AG04449 (cell line): ENCODE results near the gene CAPN11.
"Not testable (repeated sequence)": the region's sequence is repeated elsewhere in the genome, so short reads cannot be mapped to it uniquely, and the experiment has no call there.

ENCODE experiments used
- CTCF ChIA-PET: fragments of 350-600 bp; formaldehyde crosslinking; extraction: SDS; loops from one replicate; lab custom pipeline; 2021; ENCODE audit warnings: antibody characterized with exemption; lab: Yijun Ruan, JAX
- POLR2A ChIA-PET: fragments of 400-600, 350-600 bp; formaldehyde crosslinking; extraction: SDS; loops from one replicate; lab custom pipeline; 2020; ENCODE audit warnings: antibody characterized with exemption, inconsistent platforms; lab: Yijun Ruan, JAX
- DNase-seq: peaks from one replicate; pipeline ENCODE4 v3.0.0-alpha.2; 2010; ENCODE audit warnings: low read depth, low spot score
- H3K4me3 ChIP-seq: 2 replicates; pipeline ENCODE4 v1.5.1; 2011; ENCODE audit warnings: low read depth, mild to moderate bottlenecking, control low read depth, low read length
- TF ChIP-seq, protein P1 (sequence below): IDR thresholded peaks from one replicate; pipeline ENCODE4 v1.5.1; 2011; ENCODE audit warnings: mild to moderate bottlenecking, moderate library complexity, low read length, control low read depth, inconsistent platforms; ENCODE audit not compliant: insufficient read depth; ENCODE audit errors: missing control alignments

Gene CAPN11

DNA sequence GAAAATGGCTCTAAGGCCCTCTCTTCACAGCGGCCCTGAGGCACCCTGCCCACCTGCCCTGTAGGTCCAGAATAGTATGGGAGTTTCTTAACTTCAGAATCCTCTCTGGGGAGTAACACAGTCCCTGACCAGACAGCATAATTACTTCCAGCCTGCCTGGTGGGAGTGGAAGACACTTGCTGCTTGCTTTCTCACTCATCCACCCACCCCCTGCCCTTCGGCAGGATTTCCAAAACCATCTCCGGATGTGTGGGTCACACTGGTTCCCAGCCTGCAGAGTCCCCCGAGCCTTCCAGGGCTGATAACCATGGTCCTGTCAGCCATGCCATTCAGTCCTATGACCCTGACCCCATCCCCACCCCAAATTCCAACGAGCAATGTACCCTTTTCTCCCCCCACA lies 70.2 kb downstream of the CAPN11 start:
- ChIA-PET POLR2A (no interaction called here), CTCF (interaction anchor here (0.6 to 8.2 kb wide), 4 partner anchors 7 to 129 kb away, joined by 3 to 175 read pairs (median 4); no protein-coding TSS in a partner anchor)
- TF ChIP-seq, protein P1, sequence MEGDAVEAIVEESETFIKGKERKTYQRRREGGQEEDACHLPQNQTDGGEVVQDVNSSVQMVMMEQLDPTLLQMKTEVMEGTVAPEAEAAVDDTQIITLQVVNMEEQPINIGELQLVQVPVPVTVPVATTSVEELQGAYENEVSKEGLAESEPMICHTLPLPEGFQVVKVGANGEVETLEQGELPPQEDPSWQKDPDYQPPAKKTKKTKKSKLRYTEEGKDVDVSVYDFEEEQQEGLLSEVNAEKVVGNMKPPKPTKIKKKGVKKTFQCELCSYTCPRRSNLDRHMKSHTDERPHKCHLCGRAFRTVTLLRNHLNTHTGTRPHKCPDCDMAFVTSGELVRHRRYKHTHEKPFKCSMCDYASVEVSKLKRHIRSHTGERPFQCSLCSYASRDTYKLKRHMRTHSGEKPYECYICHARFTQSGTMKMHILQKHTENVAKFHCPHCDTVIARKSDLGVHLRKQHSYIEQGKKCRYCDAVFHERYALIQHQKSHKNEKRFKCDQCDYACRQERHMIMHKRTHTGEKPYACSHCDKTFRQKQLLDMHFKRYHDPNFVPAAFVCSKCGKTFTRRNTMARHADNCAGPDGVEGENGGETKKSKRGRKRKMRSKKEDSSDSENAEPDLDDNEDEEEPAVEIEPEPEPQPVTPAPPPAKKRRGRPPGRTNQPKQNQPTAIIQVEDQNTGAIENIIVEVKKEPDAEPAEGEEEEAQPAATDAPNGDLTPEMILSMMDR = no peak
- no peak overlapping the region for H3K4me3 ChIP-seq
- no peak for DNase-seq

DNA sequence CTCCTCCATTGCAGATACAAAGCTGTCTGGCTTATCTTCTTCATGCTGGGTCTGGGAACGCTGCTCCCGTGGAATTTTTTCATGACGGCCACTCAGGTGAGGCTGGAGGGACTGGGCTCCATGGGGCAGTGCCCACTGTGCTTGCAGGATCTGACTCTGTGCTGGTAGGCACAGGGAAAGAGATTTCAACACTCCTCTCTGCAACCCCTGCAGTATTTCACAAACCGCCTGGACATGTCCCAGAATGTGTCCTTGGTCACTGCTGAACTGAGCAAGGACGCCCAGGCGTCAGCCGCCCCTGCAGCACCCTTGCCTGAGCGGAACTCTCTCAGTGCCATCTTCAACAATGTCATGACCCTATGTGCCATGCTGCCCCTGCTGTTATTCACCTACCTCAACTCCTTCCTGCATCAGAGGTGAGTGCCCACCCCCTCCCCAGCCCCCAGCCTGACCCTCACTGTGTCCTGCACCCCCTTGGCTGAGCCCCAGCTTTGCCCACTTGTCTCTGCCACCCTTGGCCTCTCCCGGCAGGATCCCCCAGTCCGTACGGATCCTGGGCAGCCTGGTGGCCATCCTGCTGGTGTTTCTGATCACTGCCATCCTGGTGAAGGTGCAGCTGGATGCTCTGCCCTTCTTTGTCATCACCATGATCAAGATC lies 70.9 kb downstream of the CAPN11 start:
- TF ChIP-seq, protein P1 = no peak
- no peak overlapping the region for H3K4me3 ChIP-seq
- DNase-seq = no peak
- POLR2A ChIA-PET = no interaction called here
- CTCF ChIA-PET = interaction anchor here (1.0 kb wide), 1 partner anchor 10 kb away, joined by 3 read pairs; no protein-coding TSS in a partner anchor

GRCh38 chr6:44230034-44230675 lies 71.5 kb downstream of the CAPN11 start:
- TF ChIP-seq, protein P1 = no peak
- ChIA-PET POLR2A (no interaction called here), CTCF (interaction anchor here (1.0 kb wide), 2 partner anchors 9 to 11 kb away, joined by 3 read pairs; no protein-coding TSS in a partner anchor)
- H3K4me3 ChIP-seq = no peak overlapping the region
- no peak for DNase-seq

- POLR2A ChIA-PET, CTCF ChIA-PET, DNase-seq: not testable (repeated sequence)
Measured at GRCh38 chr6:44231426-44231825, 72.8 kb downstream of the CAPN11 start.

DNA sequence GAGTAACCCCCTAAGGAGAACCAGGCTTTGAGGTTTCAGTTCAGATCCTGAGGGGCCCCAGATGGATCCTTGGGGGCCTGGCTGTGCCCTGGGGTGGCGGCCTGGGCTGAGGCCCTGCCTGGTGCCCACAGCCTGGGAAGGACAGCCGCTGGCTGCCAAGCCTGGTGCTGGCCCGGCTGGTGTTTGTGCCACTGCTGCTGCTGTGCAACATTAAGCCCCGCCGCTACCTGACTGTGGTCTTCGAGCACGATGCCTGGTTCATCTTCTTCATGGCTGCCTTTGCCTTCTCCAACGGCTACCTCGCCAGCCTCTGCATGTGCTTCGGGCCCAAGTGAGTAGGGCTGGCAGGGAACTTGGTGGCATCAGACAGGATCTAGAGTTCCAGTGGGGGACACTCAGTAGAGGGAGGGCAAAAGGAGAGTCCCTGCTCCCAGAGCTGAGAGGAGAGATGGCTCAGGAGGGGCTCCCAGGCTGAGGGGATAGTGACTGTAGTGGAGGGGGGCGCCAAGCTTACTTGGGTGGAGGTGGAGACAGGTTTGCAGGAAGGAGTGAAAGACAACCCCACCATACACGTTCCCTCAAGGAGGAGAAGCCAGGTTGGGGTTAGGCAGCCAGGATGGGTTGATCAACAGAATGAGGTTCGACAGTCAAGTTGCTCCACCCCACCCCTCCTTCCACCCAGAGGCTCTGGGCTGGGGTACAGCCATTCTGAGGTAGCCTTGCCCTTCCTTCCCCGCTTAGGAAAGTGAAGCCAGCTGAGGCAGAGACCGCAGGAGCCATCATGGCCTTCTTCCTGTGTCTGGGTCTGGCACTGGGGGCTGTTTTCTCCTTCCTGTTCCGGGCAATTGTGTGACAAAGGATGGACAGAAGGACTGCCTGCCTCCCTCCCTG lies 74.3 kb downstream of the CAPN11 start:
- no peak overlapping the region for H3K4me3 ChIP-seq
- DNase-seq = no peak
- ChIA-PET POLR2A (interaction anchor here (4.9 kb wide), 1 partner anchor 14 kb away, joined by 74 read pairs; the partner anchor contains the start of gene HSP90AB1), CTCF (interaction anchor here (1.4 to 6.6 kb wide), 7 partner anchors 8 to 136 kb away, joined by 3 to 175 read pairs (median 31); partner anchors contain the start of genes HSP90AB1 and SLC29A1)
- TF ChIP-seq, protein P1 = no peak

More at GRCh38 chr6:44231426-44231825, 72.8 kb downstream of the CAPN11 start:
- H3K4me3 ChIP-seq = not testable (repeated sequence)

DNA sequence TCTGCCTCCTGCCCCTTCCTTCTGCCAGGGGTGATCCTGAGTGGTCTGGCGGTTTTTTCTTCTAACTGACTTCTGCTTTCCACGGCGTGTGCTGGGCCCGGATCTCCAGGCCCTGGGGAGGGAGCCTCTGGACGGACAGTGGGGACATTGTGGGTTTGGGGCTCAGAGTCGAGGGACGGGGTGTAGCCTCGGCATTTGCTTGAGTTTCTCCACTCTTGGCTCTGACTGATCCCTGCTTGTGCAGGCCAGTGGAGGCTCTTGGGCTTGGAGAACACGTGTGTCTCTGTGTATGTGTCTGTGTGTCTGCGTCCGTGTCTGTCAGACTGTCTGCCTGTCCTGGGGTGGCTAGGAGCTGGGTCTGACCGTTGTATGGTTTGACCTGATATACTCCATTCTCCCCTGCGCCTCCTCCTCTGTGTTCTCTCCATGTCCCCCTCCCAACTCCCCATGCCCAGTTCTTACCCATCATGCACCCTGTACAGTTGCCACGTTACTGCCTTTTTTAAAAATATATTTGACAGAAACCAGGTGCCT lies 75.0 kb downstream of the CAPN11 start:
- TF ChIP-seq, protein P1 = no peak
- ChIA-PET POLR2A (interaction anchor here (4.9 kb wide), 1 partner anchor 13 kb away, joined by 74 read pairs; the partner anchor contains the start of gene HSP90AB1), CTCF (interaction anchor here (0.6 to 6.6 kb wide), 29 partner anchors 9 to 149 kb away, joined by 3 to 175 read pairs (median 5); partner anchors contain the start of genes AARS2, HSP90AB1 and SLC29A1)
- H3K4me3 ChIP-seq = no peak overlapping the region
- DNase-seq = no peak
